ENCODE results near the gene YRDC. TPM values are rescaled to one million over a fixed set of nuclear protein-coding genes. Genes with fewer than 3 reads are reported as not detected.

Gene YRDC
- total RNA-seq = 19.1 and 22.7 TPM in 2 replicates

GRCh38 chr1:37807555-37808368 is at the start of gene YRDC, which contains the start of gene C1orf122:
TSS of gene YRDC (minus strand) at chr1:37808208. CDS start at chr1:37808180, 28 bp downstream.
TSS of gene C1orf122 (plus strand) at chr1:37807790. CDS start at chr1:37808405, 615 bp downstream.

GRCh38 chr1:37793773-37794371 is 14.1 kb downstream of the YRDC start, which contains the start of gene MANEAL:
TSS of gene MANEAL (plus strand) at chr1:37793847. CDS start at chr1:37794183, 336 bp downstream.

GRCh38 chr1:37764888-37765441 is 43.0 kb downstream of the YRDC start, which contains the start of gene EPHA10:
TSS of gene EPHA10 (minus strand) at chr1:37765120. CDS start at chr1:37765066, 54 bp downstream.

Other genes with a start within 250 kb of the YRDC start
- 84.1 and 88.0 TPM in 2 replicates for gene GNL2, start 212.3 kb downstream of the YRDC start, total RNA-seq
- gene RSPO1, start 173.3 kb downstream of the YRDC start, total RNA-seq = not detected in 2 replicates
- gene CDCA8, start 115.7 kb downstream of the YRDC start, total RNA-seq = 4.8 and 10.1 TPM in 2 replicates
- not detected in 2 replicates for gene EPHA10, start 43.1 kb downstream of the YRDC start, total RNA-seq
- 0.75 and 0.90 TPM in 2 replicates for gene MANEAL, start 14.4 kb downstream of the YRDC start, total RNA-seq
- gene C1orf122, start 418 bp downstream of the YRDC start, total RNA-seq = 10.0 and 10.2 TPM in 2 replicates
- 1.7 and 3.2 TPM in 2 replicates for gene MTF1, start 51.4 kb upstream of the YRDC start, total RNA-seq
- gene INPP5B, start 138.8 kb upstream of the YRDC start, total RNA-seq = 13.7 and 23.7 TPM in 2 replicates
- 106 and 139 TPM in 2 replicates for gene SF3A3, start 181.8 kb upstream of the YRDC start, total RNA-seq
- 16.4 and 23.2 TPM in 2 replicates for gene FHL3, start 197.3 kb upstream of the YRDC start, total RNA-seq
- gene UTP11, start 204.5 kb upstream of the YRDC start, total RNA-seq = 33.4 and 43.2 TPM in 2 replicates
- gene POU3F1, start 238.6 kb upstream of the YRDC start, total RNA-seq = not detected in 2 replicates

Measured in endothelial cell of coronary artery (primary cell).